COR-L47 (cell line): ENCODE data around the gene KRTAP5-11.
"Not testable (repeated sequence)": the region's sequence is repeated elsewhere in the genome, so short reads cannot be mapped to it uniquely, and the experiment has no call there.

Experiments used
- DNase-seq: peaks from one replicate; lab custom pipeline; 2025; lab: John Stamatoyannopoulos, UW

KRTAP5-11 gene

GRCh38 chr11:71581826-71582225 lies 849 bp downstream of the KRTAP5-11 start:
- no peak for DNase-seq

- peak; percentile 81 for DNase-seq
These were observed 2.3 kb downstream of the KRTAP5-11 start for GRCh38 chr11:71580057-71581003.

DNA sequence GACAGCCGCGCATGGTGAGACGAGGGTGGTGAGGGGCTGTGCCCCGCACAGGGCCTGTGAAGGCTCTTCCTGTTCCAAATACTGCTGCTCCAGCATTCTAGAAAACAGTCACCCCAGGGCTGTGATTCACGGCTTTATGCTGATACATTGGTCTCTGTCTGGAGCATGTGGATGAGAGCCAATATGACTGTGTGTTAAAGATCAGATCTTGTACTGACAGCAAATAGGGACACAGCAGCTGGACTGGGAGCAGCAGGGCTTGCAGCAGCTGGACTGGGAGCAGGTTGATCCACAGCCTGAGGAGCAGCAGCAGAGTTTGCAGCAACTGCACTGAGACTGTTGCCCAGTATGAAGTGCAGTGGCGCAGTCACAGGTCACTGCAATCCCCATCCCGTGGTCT lies 3.2 kb downstream of the KRTAP5-11 start:
- not testable (repeated sequence) for DNase-seq

DNA sequence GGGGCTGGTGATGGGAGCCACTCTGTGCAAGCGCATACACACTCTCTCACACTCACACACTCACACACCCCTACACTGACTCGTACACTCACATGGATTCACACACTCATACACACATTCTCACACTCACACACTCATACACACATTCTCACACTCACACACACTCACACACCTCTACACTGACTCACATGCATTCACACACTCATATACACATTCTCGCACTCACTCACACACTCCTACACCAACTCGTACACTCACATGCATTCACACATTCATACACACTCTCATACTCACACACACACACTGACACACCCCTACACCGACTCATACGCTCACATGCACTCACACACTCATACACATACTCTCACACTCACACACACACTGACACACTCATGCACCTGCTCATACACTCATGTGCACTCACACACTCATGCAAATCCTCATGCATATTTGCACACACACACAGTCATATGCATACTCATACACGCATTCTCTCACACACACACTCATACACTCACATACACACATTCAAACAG lies 5.1 kb downstream of the KRTAP5-11 start:
- no peak for DNase-seq

DNA sequence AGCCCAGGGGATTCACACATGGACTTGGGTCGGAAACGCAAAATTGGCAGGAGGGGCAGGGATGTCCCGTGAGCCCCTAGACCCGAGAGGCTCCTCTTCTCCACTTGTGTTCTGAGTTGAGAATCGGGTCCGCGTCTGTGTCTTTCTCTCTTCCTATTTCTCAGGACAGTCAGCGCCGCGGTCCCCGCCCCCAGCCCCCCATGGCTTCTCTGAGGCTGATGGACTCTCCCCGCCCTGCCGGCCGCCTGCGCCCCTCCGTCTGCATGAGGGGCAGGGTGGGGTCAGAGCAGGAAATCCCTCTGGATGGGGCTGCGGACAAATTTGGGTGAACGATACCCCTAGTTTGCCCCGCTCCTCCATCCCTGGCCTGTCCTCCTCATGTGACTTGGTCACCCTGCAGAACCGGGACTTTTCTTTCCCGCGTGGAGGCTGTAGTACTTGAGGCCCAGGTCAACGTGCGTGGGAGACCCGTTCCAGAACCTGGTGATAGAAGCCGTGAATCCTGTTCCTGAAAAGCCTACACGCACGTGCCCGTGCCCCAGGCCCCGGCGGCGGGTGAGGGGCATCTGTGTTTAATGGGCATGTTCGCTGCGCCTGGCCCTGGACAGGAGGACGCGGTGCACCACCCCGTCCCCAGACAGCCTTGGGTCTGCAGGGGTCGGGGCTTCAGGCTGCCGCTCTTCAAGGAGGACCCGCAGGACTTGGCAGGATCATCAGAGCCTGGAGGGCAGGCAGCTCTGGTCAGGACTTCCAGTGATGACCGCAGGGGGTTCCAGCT lies 5.8 kb downstream of the KRTAP5-11 start:
- not testable (repeated sequence) for DNase-seq

DNA sequence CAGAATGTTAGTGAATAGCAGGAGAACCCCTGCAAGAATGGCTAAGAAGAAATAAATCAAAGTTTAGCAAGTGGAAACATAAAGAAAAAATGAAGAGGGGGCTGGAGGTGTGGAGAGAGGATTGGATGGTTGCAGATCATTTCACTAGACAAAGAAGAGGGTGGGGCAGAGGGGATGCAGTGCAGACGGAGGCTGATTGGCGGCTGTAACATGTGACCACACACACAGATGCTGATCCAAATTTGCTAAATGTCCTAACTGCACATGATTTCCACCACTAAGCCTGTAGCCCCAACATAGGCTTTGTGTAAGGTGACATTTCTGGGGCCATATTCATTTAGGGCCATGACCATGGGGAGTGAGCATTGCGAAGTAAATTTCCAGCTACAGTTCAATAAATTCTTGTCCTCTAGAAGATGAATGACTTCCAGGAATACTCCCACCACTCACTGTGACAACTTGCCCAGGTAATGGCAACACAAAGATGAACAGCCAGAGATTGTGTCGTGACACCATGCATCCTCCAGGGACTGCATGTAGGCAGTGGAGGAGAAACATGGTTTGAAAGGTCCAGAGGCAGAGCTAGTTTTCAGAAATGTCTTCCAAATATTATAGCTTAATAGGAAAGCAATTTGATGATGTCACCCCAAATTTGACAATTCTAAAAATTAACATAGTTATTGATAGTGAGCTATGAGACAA lies 6.8 kb downstream of the KRTAP5-11 start:
- DNase-seq, result no peak

- DNase-seq, result no peak
These were observed 8.3 kb downstream of the KRTAP5-11 start for GRCh38 chr11:71574418-71574817.

DNA sequence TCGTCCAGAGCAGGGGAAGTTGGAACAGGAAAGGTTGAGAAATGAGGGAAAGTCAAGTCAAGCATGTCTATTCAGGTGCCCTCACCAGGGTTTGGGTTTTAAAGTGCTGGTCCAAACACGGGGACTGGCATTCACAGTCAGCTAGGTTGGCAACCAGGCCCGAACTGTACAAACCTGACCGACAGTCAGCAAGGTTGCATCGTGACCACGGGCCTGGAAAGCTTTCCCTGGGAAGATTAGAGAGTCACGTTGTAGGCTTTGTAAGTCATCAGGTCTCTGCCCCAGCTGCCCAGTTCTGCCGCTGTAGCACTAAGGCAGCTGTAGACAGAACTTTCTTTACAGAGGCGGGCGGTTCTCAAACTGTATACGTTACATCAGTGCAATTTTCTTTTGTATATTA lies 9.9 kb downstream of the KRTAP5-11 start:
- no peak for DNase-seq

DNA sequence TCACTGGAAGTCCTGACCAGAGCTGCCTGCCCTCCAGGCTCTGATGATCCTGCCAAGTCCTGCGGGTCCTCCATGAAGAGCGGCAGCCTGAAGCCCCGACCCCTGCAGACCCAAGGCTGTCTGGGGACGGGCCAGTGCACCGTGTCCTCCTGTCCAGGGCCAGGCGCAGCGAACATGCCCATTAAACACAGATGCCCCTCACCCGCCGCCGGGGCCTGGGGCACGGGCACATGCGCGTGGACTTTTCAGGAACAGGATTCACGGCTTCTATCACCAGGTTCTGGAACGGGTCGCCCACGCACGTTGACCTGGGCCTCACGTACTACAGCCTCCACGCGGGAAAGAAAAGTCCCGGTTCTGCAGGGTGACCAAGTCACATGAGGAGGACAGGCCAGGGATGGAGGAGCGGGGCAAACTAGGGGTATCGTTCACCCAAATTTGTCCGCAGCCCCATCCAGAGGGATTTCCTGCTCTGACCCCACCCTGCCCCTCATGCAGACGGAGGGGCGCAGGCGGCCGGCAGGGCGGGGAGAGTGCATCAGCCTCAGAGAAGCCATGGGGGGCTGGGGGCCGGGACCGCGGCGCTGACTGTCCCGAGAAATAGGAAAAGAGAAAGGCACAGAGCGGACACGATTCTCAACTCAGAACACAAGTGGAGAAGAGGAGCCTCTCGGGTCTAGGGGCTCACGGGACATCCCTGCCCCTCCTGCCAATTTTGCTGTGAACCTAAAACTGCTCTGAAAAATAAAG lies 11.4 kb downstream of the KRTAP5-11 start:
- not testable (repeated sequence) for DNase-seq

- no peak for DNase-seq
These were observed 13.8 kb downstream of the KRTAP5-11 start for GRCh38 chr11:71568704-71569349.

DNA sequence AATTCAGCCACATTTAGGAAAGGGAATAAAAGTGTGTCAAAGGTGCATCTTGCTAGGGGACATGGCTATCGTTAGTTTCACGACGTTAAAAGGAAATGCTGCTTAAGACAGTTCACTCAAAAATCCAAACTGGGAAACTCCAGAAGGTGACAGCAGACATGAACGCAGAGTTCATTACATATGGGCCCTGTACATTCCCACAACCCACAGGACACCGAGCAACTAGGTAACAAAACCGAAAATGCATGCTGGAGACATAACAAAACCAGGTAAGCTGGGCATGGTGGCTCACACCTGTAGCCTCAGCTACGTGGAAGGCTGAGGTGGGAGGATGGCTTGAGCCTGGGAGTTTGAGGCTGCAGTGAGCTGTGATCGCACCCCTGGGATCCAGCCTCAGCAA lies 15.0 kb downstream of the KRTAP5-11 start:
- not testable (repeated sequence) for DNase-seq

DNA sequence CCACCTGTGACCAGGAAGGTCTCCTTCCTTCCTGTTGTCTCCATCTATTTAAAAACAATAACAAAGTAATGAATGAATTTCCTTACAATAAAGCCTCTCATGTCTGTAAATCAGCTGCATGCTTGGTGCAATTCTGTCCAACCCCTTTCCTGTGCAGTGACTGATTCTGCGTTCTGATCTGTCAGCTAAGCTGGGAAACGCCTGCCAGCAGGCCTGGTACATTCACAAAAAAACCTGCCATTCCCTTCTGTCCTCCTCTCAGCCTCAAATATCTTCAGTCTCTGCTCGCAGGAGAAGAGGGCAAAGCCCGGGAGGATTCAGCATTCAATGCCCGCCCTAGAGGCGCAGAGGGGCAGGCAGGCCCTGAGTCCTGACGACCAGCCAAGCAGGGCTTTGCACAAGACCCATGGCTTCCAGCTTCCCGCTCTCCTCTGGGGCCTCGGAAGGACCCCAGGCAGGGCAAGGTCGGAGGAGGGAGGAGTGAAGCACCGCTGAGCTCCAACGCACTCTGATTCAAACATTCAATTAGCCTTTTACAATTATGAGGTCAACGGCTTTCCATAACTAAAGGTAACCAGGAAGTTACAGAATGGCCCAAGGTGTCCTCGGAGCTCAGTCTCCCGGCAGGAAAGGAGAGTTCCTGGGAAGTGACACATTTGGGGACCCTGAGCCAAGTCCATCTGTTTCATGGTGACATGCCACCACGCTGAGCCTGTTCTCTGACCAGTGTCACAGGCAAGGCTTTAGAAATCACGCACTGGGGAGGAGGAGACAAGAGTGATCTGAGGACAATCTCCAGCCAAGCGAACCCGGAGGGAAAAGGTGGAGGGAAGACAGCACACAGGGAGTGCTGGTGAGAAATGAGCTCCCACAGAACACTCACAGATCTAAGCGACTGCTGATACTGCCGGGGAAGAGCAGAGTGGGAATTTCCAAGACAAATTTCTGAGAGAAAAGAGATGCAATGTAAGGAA lies 15.8 kb downstream of the KRTAP5-11 start:
- DNase-seq, result not testable (repeated sequence)

GRCh38 chr11:71566081-71566620 lies 16.5 kb downstream of the KRTAP5-11 start:
- no peak for DNase-seq

GRCh38 chr11:71565263-71565662 lies 17.4 kb downstream of the KRTAP5-11 start, which contains the start of gene KRTAP5-10:
KRTAP5-10 (plus strand) TSS chr11:71565563; CDS start chr11:71565588, 25 bp downstream.
- DNase-seq, result no peak

DNA sequence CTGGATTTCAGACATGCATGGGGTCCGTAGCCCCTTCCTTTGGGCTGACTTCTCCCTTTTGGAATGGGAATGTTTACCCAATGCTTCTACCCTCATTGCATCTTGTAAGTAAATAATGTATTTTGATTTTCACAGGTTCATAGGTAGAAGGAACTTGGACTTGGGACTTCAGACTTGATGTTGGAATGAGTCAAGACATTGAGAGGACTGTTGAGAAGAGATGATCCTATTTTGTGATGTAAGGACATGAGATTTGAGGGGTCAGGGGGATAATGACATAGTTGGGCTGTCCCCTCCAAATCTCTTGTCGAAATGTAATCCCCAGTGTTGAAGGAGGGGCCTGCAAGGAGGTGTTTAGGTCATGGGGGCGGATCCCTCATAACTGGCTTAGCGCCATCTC lies 18.2 kb downstream of the KRTAP5-11 start:
- DNase-seq, result no peak

- DNase-seq, result peak; percentile 30
These were observed 19.3 kb downstream of the KRTAP5-11 start for GRCh38 chr11:71563406-71563805.

- DNase-seq, result no peak
These were observed 20.6 kb downstream of the KRTAP5-11 start for GRCh38 chr11:71562120-71562519.

DNA sequence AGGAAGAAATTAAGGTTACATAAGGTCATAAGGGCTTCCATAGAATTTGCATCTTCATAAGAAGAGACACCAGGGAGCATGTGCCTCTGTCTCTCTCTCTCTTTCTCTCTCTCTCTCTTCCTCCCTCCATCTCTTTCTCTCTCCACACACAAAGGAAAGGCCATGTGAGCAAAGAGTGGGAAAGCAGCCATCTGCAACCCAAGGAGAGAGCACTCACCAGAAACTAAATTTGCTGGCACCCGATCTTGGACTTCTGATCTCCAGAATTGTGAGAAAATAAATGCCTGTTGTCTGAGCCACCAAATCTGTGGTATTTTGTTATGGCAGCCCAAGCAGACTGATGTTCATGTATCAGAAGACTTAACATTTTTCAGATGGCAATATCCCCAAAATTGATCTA lies 23.7 kb downstream of the KRTAP5-11 start:
- no peak for DNase-seq

DNA sequence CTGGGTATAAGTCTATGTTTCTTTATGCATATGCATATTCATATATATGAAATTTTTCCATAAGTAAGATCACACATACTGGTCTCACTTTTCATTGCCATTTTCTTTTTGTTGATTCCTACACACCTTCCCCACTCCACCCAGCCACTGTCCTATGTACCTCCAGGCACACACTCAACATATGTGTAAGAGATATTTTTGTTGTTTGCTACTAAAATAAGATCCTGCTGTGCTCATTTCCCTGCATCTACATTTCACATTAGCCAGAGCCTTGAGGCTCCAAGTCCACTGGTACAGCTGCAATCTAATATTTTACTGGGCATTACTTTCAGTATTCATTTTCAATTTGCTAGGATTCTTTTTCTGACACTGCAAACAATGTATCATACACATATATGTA lies 25.4 kb downstream of the KRTAP5-11 start:
- DNase-seq, result no peak
